SU-DHL-6 (cell line): ENCODE data around the gene ZSCAN1.

Source experiments
- CTCF ChIP-seq: fragments of 200-600 bp; sonication (generic); IDR thresholded peaks from one replicate; pipeline ENCODE4 v1.5.1; 2017; ENCODE audit warnings: antibody characterized with exemption, mild to moderate bottlenecking, low read length, moderate library complexity; ENCODE audit not compliant: insufficient read depth, poor library complexity, severe bottlenecking
- EZH2phosphoT487 ChIP-seq: fragments of 200-600 bp; sonication (generic), shearing (Covaris generic); conservative IDR thresholded peaks from 2 replicates; pipeline ENCODE4 v1.6.1; 2018; ENCODE audit warnings: mild to moderate bottlenecking, antibody characterized with exemption, low read length, moderate library complexity, mixed read lengths

GRCh38 chr19:58095328-58095727, 61.5 kb downstream of the ZSCAN1 start:
- TF ChIP-seq CTCF (no peak), EZH2phosphoT487 (no peak)
